Esophagus squamous epithelium (tissue), 5 donors: ENCODE data around the gene BZW1. TPM values are rescaled to one million over a fixed set of nuclear protein-coding genes. Genes with fewer than 3 reads are reported as not detected.

Experiments
- DNase-seq: peaks from one replicate; lab custom pipeline; 2025; lab: John Stamatoyannopoulos, UW
- H3K27ac ChIP-seq, 4 donors: fragments of 200-600 bp; sonication (generic); one replicate each; pipeline ENCODE4 v1.5.1; 2016 to 2019; ENCODE audit warnings: mild to moderate bottlenecking in 1 of 4
- H3K27me3 ChIP-seq, 4 donors: fragments of 200-600 bp; sonication (generic); 1 replicate in 3 of 4; 2 replicates in 1 of 4; pipeline versions ENCODE4 v1.5.1 to v1.6.0; 2017 to 2021; ENCODE audit warnings: antibody characterized with exemption in 1 of 4
- H3K36me3 ChIP-seq, 3 donors: fragments of 200-600 bp; sonication (generic); one replicate each; pipeline ENCODE4 v1.5.1; 2016 to 2019
- H3K4me1 ChIP-seq, 3 donors: fragments of 200-600 bp; sonication (generic); one replicate each; pipeline ENCODE4 v1.5.1; 2017 to 2019
- H3K4me3 ChIP-seq, 4 donors: fragments of 200-600 bp; sonication (generic); 1 replicate in 3 of 4; 2 replicates in 1 of 4; pipeline ENCODE4 v1.5.1; 2016 to 2019; ENCODE audit warnings: mild to moderate bottlenecking in 2 of 4, moderate library complexity in 1 of 4
- H3K9me3 ChIP-seq, 3 donors: fragments of 200-600 bp; sonication (generic); one replicate each; pipeline ENCODE4 v1.5.1; 2016 to 2019
- POLR2A ChIP-seq, 4 donors: fragments of 450-650 bp; IDR thresholded peaks; one replicate each; pipeline ENCODE4 v1.6.1; 2017; ENCODE audit warnings: antibody characterized with exemption in 4 of 4, mild to moderate bottlenecking in 4 of 4, moderate library complexity in 3 of 4
- WGBS, 2 donors: methylation state at CpG; one replicate each; pipeline ENCODE4 v1.1.5; 2018; 5-methylcytosine and 5-hydroxymethylcytosine counted together
- intact Hi-C: fragments of 100-400 bp; cut with DNase I; formaldehyde crosslinking; loops from one replicate; pipeline ENCODE4 v1.15.0; 2022
- total RNA-seq, 4 donors: library from RNA; depleted of rRNA; stranded (reverse); fragments of >200 nt; gene quantifications; one replicate each; pipeline ENCODE4 v1.1.0, GENCODE V29; 2016
- TF ChIP-seq, protein P1 (sequence below), 6 experiments: fragments of 450-650 bp in 4 of 6; fragments of 200-600 bp in 2 of 6; sonication (generic) in 2 of 6; IDR thresholded peaks; one replicate each; pipeline ENCODE4 v1.5.1; 2016 to 2019; ENCODE audit warnings: antibody characterized with exemption in 6 of 6, mild to moderate bottlenecking in 4 of 6, moderate library complexity in 4 of 6
- donor health status: DM: yes; HTN: yes; CAD: no.

Gene BZW1
- total RNA-seq, 4 donors from 2014 or later = 129 to 303 (median 251) TPM

DNA sequence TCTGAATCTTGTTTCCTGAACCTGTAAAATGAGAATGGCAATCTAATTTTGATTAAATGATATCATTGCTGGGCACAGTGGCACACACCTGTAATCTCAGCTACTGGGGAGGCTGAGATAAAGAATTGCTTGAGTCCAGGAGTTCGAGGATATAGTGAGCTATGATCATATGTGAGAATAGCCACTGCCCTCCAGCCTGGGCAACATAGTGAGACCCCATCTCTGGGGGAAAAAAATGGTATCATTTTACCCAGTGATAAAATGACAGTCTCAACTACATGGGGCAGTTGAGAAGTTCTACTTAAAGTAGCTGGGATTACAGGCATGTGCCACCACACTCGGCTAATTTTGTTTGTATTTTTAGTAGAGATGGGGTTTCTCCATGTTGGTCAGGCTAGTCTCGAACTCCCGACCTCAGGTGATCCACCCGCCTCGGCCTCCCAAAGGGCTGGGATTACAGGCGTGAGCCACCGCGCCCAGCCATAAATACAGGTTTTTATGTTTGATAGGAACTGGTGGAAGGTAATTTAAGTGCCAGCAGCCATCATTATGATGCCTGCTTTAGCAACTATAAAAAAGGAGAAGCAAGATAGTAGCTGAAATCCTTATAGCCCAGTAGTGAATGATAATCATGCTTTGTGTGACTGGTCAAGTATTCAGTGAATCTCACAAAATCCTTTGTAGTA lies 17.0 kb downstream of the BZW1 start:
- Histone ChIP-seq H3K27me3 (no peaks in the 10 kb centered on the region), H3K36me3 (peaks cover 0 to 19% (median 4%) of the 10 kb centered on the region in 3 donors), H3K4me3 (no peak overlapping the region), H3K4me1 (no peaks in the 10 kb centered on the region), H3K27ac (no peak overlapping the region), H3K9me3 (no peaks in the 10 kb centered on the region)
- DNase-seq = no peak
- WGBS, 2 donors = 91 to 94% methylated on average over 9 of the region's 9 CpGs
- TF ChIP-seq, protein P1, sequence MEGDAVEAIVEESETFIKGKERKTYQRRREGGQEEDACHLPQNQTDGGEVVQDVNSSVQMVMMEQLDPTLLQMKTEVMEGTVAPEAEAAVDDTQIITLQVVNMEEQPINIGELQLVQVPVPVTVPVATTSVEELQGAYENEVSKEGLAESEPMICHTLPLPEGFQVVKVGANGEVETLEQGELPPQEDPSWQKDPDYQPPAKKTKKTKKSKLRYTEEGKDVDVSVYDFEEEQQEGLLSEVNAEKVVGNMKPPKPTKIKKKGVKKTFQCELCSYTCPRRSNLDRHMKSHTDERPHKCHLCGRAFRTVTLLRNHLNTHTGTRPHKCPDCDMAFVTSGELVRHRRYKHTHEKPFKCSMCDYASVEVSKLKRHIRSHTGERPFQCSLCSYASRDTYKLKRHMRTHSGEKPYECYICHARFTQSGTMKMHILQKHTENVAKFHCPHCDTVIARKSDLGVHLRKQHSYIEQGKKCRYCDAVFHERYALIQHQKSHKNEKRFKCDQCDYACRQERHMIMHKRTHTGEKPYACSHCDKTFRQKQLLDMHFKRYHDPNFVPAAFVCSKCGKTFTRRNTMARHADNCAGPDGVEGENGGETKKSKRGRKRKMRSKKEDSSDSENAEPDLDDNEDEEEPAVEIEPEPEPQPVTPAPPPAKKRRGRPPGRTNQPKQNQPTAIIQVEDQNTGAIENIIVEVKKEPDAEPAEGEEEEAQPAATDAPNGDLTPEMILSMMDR (IDR thresholded peaks at IDR 0.05) = no peak
- no peak for TF ChIP-seq POLR2A (IDR thresholded peaks at IDR 0.05)
- intact Hi-C loops = no loop called here

DNA sequence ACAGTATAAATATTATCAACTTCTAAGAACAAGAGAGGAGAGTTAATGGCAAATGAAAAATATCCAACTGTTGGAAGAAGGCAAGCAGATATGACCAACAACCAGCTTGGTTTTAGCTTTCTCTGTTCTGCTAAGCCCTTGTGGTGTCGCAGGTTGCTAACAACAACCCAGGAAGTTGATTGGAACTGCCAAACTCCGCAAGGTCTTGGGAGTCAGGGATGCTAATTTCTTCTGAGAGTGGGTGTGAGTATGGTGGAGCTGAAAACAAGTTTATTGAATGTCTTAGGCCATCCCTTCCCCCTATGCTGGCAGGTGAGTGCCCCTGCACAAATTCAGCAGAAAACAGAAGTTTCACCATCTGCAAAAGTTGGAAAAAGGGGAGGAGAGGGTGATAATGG lies 17.5 kb downstream of the BZW1 start:
- Histone ChIP-seq H3K27ac (no peak overlapping the region), H3K9me3 (no peaks in the 10 kb centered on the region), H3K4me1 (no peaks in the 10 kb centered on the region), H3K27me3 (no peaks in the 10 kb centered on the region), H3K4me3 (no peak overlapping the region), H3K36me3 (peaks cover 0 to 14% (median 0%) of the 10 kb centered on the region in 3 donors)
- TF ChIP-seq POLR2A (IDR thresholded peaks at IDR 0.05) = no peak
- 94% methylated on average over 2 of the region's 2 CpGs for WGBS, 2 donors
- intact Hi-C loops = no loop called here
- DNase-seq = no peak

DNA sequence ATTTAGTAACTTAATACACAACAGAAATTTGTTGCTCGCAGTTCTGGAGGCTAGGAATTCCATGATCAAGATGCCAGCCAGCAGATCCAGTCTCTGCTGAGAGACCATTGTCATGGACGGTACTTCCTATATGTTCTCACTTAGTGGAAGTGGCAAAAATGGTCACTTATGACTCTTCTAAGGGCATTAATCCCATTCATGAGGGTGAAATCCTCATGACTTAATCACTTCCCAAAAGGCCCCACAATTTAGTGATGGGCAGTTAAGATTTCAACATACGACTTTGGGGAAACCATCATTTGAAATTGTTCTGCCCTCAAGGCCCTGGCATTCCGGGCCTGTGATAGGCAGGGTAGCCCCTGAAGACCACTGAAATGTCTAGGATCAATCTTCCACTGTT lies 23.0 kb downstream of the BZW1 start:
- Histone ChIP-seq H3K27me3 (no peaks in the 10 kb centered on the region), H3K4me1 (no peaks in the 10 kb centered on the region), H3K4me3 (no peak overlapping the region), H3K36me3 (no peaks in the 10 kb centered on the region), H3K9me3 (peaks cover 0 to 13% (median 10%) of the 10 kb centered on the region in 3 donors), H3K27ac (no peak overlapping the region)
- intact Hi-C loops = no loop called here
- WGBS, 2 donors = 81 to 88% methylated on average over 4 of the region's 4 CpGs
- TF ChIP-seq POLR2A (IDR thresholded peaks at IDR 0.05) = no peak
- TF ChIP-seq, protein P1 (IDR thresholded peaks at IDR 0.05) = no peak
- no peak for DNase-seq

DNA sequence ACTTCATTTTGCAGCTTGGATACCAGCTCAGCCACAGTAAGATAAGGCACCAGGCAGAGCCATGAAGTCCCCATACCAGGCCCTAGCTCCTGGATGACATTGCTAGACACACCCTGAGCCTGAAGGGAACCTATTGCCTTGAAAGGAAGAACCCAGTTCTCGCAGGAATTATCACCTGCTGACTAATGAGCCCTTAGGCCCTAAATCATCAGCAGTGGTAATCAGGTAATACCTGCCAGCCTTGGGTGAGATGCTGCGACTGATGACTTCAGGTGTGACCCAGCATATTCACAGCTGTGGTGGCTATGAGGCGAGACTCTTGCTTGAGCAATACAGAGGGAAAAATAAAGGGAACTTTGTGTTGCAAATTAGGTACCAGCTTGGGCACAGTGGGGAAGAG lies 27.8 kb downstream of the BZW1 start:
- 51 to 94% methylated on average over 2 to 3 of the region's 3 CpGs for WGBS, 2 donors
- no peak for DNase-seq
- Histone ChIP-seq H3K27ac (no peak overlapping the region), H3K36me3 (no peaks in the 10 kb centered on the region), H3K27me3 (no peaks in the 10 kb centered on the region), H3K9me3 (peaks cover 0 to 13% (median 10%) of the 10 kb centered on the region in 3 donors), H3K4me1 (no peaks in the 10 kb centered on the region), H3K4me3 (no peak overlapping the region)
- intact Hi-C loops = no loop called here
- TF ChIP-seq, protein P1 (IDR thresholded peaks at IDR 0.05) = no peak
- TF ChIP-seq POLR2A (IDR thresholded peaks at IDR 0.05) = no peak

DNA sequence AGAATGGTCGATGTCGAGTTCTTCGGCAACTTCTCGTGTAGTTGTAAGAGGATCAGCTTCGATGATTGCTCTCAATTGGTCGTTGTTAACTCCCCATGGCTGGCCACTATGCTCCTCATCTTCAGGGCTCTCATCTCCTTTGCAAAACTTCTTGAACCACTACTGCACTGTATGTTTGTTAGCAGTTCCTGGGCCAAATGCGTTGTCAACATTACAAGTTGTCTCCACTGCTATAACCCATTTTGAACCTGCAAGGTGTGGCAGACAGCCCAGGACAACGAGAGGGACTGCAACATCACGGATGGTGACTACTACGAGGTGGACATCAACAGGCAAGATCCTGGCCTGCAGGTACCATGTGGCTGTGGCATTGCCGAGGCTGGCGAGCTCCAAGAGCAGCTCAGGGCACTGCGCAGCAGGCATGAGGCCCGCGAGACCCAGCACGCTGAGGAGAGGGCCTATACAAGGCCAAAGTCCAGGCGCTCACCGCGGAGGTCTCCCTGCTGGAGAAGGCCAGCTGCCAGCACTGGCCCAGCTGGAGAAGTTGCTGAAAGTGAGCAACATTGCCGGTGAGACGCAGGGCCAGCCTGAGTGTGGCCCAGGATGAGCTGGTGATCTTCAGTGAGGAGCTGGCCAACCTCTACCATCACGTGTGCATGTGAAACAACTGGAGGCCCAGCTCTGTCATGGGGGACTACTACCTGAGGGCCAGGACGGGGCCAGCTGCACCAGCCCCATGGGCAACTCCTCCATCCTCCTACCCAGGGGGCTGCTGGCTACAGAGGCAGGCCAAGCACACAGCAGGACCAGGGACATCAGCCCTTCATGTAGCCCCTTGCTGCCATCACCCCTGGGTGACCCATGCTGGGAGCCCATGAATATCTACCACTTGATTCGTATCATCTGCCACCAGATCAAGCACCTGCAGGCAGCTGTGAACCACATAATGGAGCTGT lies 32.6 kb downstream of the BZW1 start:
- Histone ChIP-seq H3K27ac (no peak overlapping the region), H3K4me1 (peaks cover 0 to 4% (median 3%) of the 10 kb centered on the region in 3 donors), H3K4me3 (no peak overlapping the region), H3K9me3 (no peaks in the 10 kb centered on the region), H3K27me3 (no peaks in the 10 kb centered on the region), H3K36me3 (no peaks in the 10 kb centered on the region)
- intact Hi-C loops = no loop called here
- DNase-seq = no peak
- 86 to 90% methylated on average over 15 to 18 of the region's 24 CpGs for WGBS, 2 donors
- TF ChIP-seq POLR2A (IDR thresholded peaks at IDR 0.05) = no peak
- TF ChIP-seq, protein P1 (IDR thresholded peaks at IDR 0.05) = no peak
